Measurements from ENCODE around the gene ZNF438.
"Not testable (repeated sequence)": the region's sequence is repeated elsewhere in the genome, so short reads cannot be mapped to it uniquely, and the experiment has no call there.

The ZNF438 gene

GRCh38 chr10:30804478-30805055 lies 227.1 kb downstream of the ZNF438 start:
- DNase-seq (ENCODE audit: low read depth) = no peak

GRCh38 chr10:30803892-30804322 lies 227.8 kb downstream of the ZNF438 start:
- DNase-seq (ENCODE audit: low read depth) = peak; percentile 85

GRCh38 chr10:30803058-30803457 lies 228.6 kb downstream of the ZNF438 start:
- no peak for DNase-seq (ENCODE audit: low read depth)

- DNase-seq (ENCODE audit: low read depth) = no peak
These were observed 231.3 kb downstream of the ZNF438 start for GRCh38 chr10:30800368-30800767.

GRCh38 chr10:30798646-30799185 lies 232.9 kb downstream of the ZNF438 start:
- DNase-seq (ENCODE audit: low read depth) = no peak

- not testable (repeated sequence) for DNase-seq (ENCODE audit: low read depth)
These were observed 236.6 kb downstream of the ZNF438 start for GRCh38 chr10:30795024-30795423.

Data from GM04503 (cell line).